Suppressor macrophage treated with lipopolysaccharide for 1 hour (primary cell): Measurements from ENCODE around the gene FAM9A.
A peak's percentile ranks its signal among the peaks of the same experiment; 100 is the strongest.
"Not testable (repeated sequence)": the region's sequence is repeated elsewhere in the genome, so short reads cannot be mapped to it uniquely, and the experiment has no call there.

ENCODE experiments used
- DNase-seq, 3 donors: peaks; one replicate each; pipeline ENCODE4 v3.0.0-alpha.2; 2020 to 2022

The FAM9A gene

GRCh38 chrX:8800351-8800750 lies 832 bp downstream of the FAM9A start:
- DNase-seq: not testable (repeated sequence)

- DNase-seq: not testable (repeated sequence)
Observed at GRCh38 chrX:8799281-8799680, 1.9 kb downstream of the FAM9A start.

DNA sequence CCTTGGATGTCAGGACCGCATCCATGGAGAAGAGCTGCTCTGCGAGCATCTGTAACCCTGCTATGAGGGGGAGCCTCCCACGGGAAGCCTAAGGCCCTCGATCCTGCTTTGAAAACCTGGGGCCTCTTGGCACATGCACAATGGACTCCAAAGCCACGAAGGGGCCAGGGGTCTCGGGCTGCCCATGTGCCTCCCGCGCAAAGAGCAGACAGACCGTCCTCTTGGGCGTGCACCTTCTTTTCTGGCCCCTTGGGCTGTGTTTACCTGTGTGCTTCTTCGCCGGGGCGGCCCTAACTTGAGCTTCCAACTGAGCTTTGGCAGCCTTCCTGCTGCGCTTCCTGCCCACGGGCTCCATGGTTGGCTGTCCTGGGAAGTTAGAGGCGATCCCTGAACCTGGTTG lies 2.5 kb downstream of the FAM9A start:
- DNase-seq: not testable (repeated sequence)

GRCh38 chrX:8787119-8787518 lies 14.1 kb downstream of the FAM9A start:
- not testable (repeated sequence) for DNase-seq

DNA sequence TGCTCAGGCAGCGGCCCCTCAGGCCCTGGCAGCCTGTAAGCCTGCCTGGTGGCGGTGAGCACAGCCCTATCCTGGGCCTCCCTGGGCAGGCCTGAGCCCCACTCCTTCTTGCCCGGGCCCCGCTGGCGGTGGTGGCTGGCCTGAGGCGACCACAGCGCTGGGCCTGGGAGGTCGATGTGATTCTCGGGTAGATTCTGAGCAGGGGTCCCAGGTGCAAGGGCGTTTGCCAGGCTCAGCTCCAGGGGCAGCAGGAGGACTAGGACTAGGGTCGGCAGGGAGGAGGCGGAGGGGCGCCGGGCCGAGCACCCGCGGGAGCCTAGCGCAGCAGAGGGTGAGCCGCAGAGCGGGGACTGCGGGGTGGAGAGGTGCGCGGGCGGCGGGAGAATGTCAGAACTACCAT lies 17.0 kb downstream of the FAM9A start:
- no peak for DNase-seq

DNA sequence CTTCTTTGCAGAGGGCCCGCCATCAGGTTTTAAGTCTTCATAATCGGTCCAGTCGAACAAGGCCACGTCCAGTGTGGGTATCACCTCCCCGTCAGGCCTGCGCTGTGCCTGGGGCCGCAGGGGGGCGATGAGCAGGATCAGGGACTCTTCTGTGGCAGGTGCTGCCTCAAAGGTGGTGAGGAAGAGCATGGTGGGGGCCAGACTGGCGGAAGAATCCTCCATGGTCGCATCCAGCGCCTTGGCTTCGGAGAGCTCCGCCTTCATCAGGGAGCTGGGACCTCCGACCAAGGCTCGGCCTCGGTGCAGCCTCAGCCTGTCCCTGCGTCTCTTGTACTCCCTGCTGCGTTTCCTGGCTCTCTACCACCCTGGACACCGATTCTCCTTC lies 17.5 kb downstream of the FAM9A start:
- no peak for DNase-seq

DNA sequence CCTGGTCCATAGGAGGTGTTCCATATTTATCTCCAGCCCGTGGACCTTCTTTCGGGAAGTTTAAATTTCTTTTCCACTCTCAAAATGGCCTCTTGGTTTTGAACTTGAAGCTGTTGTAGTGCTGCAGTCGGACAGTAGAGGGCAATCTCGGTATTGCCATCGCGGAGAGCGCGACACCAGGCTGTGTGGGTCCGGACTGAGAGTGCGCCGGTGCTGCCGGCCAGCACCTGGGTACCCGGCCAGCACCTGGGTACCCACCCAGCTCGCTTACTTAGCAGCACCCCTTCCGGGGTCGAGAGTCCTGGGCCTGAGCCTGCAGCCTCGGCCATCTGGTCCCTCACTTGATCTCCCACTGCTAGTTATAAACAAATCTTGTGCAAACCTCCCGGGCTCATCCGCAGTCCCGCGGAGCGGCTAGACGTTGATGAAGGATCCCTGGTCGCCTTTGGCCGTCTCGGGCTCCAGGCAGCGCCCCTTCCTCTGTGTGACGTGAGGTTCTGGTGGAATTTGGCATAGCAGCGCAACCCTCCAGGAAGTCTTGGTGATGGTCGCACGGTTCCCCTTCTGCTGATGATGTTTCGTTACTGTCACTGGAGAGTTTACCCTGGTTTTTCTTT lies 18.0 kb downstream of the FAM9A start:
- peak; percentile 23 to 46 (median 37) for DNase-seq

- no peak for DNase-seq
Observed at GRCh38 chrX:8782595-8782994, 18.6 kb downstream of the FAM9A start.

GRCh38 chrX:8781921-8782320 lies 19.3 kb downstream of the FAM9A start:
- DNase-seq: not testable (repeated sequence)

DNA sequence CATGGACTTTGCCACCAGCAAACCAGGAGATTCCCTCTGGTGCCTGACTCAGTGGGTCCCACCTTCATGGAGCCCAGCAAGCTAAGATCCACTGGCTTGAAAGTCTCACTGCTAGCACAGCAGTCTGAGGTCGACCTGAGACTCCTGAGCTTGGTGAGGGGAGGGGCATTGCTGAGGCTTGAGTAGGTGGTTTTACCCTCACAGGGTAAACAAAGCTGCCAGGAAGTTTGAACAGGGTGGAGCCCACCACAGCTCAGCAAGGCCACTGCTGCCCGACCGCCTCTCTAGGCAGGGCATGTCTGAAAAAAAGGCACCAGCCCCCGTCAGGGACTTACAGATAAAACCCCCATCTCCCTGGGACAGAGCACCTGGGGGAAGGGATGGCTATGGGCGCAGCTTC lies 28.1 kb downstream of the FAM9A start:
- DNase-seq: no peak

GRCh38 chrX:8760021-8760420 lies 41.2 kb downstream of the FAM9A start:
- no peak for DNase-seq

- DNase-seq: not testable (repeated sequence)
Observed at GRCh38 chrX:8758706-8759105, 42.5 kb downstream of the FAM9A start.

- not testable (repeated sequence) for DNase-seq
Observed at GRCh38 chrX:8757609-8758389, 43.4 kb downstream of the FAM9A start.

DNA sequence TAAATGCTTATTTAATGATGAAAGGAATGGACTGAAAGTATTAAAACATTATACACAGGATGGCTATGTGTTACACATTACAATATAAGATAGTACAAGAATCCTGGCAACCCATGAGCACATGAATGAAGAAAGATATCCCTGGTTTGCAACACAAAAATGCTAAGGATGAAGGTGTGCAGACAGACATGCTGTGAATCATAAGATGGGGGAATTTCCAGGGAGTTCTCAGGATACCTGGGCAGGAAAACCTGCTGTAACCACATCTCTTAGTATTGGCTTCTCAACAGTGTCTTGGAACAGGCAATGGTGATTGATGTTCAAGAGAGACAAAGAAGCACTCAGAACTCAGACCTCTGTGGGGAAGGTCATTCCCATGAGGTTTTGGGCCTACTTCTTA lies 45.4 kb downstream of the FAM9A start:
- DNase-seq: no peak

DNA sequence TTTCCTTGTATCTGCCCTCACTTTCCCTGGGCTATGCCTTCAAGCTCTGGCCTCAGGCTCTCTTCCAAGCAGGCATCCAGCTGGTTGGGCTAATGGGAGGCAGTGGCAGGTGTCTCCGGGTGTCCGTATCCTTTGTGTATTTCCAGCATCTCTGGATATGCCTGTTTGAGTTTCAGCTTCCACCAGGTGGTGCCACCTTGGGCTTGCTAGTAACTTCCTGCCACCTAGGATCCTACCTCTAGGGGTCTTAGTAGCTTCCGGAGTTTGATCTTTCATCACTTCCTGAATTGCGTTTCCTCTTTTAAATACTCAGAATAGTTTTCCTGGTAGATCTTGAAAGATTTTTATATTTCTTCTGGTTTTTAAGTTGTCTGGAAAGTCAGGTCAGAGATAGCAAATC lies 46.1 kb downstream of the FAM9A start:
- no peak for DNase-seq

- DNase-seq: no peak
Observed at GRCh38 chrX:8749697-8750096, 51.5 kb downstream of the FAM9A start.

DNA sequence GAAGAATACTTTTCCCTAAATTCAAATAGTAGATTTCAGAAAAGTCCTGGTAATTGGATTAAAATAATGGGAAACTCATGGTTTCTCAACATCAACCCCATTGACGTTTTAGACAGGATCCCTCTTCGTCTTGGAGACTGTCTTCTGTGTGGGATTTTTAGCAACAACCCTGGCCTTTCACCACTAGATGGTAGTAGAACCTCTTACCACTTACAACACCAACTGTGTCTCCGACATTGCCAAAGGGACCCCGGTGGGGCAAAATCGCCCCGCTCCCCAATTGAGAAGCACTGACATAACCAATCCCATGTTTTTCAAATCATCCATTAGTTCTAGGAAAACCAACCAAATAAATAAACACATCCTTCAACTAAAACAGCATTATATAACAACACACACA lies 52.3 kb downstream of the FAM9A start:
- DNase-seq: peak; percentile 21 to 33 (median 26)

- DNase-seq: peak; percentile 56 to 79 (median 63)
Observed at GRCh38 chrX:8743126-8743732, 58.0 kb downstream of the FAM9A start.

GRCh38 chrX:8741981-8742380 lies 59.2 kb downstream of the FAM9A start:
- no peak for DNase-seq
